GM18870 (cell line): ENCODE results near the gene LRRC8C.

Experiments
- ATAC-seq: cut with Tn5 transposase; IDR thresholded peaks from one replicate; pipeline ENCODE4 v1.9.1; 2021; ENCODE audit warnings: moderate library complexity; ENCODE audit not compliant: unreplicated experiment

Gene LRRC8C

DNA sequence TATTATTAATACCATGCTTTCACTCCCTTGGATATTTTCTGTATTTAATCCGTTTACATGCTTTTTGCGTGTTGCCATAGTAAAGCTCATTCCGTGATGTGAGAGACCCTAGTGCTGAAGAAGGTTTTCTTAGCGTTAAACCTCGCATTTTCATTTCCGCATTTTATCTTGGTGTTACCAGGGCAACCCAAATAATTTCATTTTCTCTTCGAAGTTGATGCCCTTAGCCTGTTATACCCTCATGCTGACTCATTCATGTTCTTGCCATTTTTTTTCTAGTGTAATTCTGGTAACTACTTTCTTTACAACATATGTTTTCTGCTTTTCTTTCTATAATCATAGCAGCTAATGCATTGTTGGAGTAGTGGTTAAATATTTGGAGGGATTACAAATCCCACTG, 37.2 kb downstream of the LRRC8C start:
- ATAC-seq = peak; percentile 98

DNA sequence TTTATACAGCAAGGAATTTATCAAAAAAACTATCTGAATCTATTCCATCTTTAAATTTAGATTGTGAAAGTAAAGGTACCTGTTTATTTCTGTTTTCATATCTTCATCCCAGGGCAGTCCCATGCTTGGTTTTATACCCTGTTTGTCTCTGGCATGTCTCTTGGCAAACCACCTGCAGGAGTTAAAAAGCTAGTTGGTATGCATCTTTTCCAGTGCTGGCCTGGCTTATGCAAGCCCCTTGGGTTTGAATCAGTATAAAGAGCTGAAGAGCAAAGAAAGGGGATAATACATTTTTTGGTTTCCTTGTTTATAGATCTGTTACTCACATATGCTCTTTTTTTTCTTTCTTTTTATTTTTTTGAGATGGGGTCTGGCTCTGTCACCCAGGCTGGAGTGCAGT, 37.8 kb downstream of the LRRC8C start:
- no peak for ATAC-seq

- no peak for ATAC-seq
These were observed 39.0 kb downstream of the LRRC8C start for GRCh38 chr1:89671775-89672488.

DNA sequence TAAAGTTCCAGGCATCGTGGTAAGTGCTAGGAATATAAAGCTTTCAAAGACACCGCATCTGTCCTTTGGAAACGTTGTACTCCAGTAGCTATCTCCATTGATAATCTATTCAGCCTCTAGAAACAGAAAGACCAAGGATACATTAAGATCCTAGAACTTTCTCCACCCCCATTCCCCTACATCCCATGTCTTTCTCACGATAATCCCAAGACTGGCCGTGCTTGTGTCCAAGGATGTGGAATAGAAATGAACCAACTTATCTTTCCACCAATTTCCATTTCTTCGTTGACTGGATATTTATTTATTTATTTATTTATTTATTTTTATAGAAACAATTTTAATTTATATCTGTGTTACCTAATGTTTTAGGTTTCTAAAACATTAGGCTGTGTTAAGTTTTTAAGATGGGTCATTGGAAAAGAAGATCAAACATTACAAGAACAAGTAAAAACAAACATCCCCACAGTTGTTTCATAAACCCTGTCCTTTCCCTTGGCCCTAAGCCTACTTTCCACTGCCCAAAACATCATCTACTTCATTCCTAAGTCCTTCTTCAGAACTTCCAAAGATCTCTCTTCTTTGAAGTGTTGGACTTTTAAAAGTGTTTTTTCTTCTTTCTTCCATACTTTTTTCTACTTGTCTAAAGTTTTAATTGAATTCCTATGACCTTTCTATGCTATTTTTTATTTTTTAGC, 39.7 kb downstream of the LRRC8C start:
- no peak for ATAC-seq

DNA sequence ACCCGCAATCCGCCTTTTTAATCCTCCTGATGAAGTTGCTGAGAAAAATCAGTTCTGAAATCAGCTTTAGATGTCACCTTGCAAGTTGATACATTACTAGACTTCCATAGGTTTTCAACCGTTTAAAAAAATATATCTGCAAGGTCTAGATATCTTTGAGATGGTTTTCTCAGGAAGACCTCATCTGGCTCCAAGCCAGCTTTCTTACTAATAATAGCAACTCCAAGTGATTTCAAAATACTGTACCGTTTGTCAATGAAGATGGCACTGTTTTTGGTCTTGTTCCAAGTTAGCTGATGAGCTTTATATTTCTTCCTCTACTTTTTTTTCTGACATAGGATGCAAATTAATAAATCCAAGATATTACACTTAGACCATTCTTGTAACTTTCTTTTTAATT, 40.3 kb downstream of the LRRC8C start:
- no peak for ATAC-seq

DNA sequence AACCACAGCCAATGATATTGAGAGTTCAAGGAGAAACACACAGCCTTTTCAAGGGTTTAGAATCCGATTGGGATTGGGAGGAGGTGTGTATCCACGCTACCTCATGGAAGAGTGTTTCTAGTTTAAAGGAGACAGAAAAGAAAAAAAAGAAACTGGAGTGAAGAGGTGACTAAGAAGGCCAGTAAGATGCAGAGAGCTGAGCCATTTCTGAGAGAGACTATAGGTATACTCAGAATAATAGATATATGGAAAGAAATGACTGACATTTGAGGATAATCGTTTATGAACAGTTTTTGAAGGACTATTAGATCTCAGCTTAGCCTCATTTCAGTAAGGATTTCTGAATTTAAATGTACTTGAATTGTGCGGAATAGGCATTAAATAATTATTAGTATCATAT, 42.8 kb downstream of the LRRC8C start:
- no peak for ATAC-seq

GRCh38 chr1:89681045-89681729, 48.3 kb downstream of the LRRC8C start:
- no peak for ATAC-seq

DNA sequence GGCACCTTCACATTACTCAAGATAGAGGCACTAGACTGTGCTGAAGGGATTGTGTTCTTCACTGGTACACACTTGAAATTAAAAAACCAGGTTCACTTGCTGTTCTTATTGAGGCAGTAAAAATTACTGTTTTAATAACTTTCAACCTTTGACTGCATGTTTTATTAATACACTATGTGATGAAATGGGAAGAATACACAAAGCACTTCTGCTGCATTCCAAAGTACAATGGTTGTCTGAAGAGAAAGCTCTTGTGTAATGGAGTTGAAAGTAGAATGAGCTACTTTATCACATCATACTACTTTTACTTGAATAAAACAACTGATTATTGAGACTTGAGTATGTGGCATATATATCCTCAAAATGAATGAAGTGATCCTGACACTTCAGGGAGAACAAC, 49.7 kb downstream of the LRRC8C start:
- no peak for ATAC-seq

GRCh38 chr1:89685461-89685860, 52.5 kb downstream of the LRRC8C start:
- no peak for ATAC-seq

DNA sequence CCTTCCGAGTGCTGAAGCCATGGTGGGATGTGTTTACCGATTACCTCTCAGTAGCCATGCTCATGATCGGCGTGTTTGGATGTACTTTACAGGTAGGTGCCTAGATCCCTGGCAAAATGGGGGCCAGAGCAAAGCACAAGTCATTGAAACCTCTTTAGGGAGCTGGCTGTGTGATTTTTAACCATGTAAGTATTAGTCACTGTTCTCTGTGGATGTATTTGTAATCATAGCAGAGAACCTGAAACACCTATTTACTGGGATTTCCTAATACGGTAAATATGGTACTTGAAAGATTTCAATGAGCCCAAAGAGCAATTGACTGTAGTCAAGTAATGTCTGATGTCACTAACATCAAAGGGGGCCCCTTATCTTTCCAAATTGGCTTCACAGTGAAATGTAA, 53.6 kb downstream of the LRRC8C start:
- ATAC-seq = no peak

DNA sequence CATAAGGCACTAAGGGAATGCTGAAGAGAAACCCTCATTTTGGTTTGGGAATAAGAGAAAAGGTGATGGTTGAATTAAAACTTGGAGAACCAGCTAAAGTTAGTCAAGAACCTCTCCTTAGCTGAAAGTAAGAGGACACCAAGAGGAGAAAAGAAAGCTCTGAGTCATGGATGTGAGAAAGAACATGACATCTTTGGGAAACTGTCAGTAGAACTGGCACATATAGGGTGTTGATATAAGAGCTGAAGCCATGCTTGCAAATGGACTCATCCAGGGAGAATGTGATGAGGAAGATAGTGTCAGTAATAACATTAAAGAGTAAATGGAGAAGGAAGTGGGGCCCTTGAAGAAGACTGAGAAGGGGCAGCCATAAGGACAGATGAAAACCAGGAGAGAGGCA, 54.3 kb downstream of the LRRC8C start:
- ATAC-seq = no peak

GRCh38 chr1:89688607-89689006, 55.7 kb downstream of the LRRC8C start:
- no peak for ATAC-seq

GRCh38 chr1:89689234-89689633, 56.3 kb downstream of the LRRC8C start:
- ATAC-seq = no peak

GRCh38 chr1:89690595-89690994, 57.7 kb downstream of the LRRC8C start:
- no peak for ATAC-seq

GRCh38 chr1:89692601-89693521, 59.9 kb downstream of the LRRC8C start:
- peak; percentile 75 for ATAC-seq

DNA sequence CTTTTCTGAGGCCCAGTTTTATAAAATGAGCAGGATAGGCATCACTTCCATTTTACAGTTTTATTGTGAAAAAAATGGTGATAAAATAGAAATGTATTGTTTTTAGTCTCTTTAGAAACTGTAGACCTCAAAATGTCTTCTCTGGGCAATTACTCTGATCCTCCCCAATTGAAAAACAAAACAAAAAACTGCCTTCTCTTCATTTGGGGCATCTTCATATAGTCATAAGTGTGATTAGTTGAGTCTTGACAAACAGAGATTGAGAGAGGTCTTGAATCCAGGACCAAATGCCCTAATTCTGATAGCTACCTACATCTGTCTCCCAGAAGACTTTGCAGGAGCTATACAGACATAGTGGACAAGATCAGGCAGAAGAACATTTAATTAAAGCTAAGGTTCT, 62.9 kb downstream of the LRRC8C start:
- ATAC-seq = no peak

DNA sequence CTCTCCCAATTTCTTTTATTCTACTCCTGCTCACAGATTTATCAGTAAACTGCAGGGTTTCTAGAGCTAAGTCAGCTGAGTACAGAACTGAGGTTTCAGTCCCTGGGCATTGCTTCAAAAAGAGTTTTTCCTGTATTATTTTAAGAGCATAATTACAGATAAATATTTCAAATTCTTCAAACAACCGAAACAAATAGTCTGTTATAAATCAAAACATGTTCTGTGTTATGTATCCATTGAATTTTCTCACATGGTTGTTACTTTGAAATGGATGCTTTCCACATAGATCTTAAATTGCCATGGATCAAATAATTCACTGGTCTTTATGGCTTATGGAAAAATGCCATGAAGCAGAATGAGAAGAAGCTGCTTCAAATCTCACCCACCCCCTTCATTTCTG, 64.5 kb downstream of the LRRC8C start:
- no peak for ATAC-seq

- ATAC-seq = no peak
These were observed 65.2 kb downstream of the LRRC8C start for GRCh38 chr1:89698020-89698560.

DNA sequence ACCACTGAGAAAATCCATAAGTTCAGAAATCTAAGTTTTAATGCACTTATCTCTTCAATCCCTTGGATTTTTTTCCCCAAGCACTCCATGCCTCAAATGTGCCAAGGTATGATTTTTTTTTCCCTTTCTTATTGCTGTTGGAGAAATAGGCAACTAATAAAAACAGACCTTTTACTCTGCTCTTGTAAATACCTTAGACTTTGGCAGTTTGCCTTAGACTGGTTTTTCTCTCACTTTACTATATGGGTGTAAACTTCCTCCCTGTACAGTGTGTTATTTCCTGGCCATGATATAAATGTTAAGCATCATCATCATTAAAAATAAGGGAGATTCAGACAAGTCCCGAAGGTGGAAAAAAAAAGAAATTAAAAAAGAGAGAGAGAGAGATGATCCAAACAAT, 65.7 kb downstream of the LRRC8C start:
- ATAC-seq = no peak

- ATAC-seq = no peak
These were observed 66.6 kb downstream of the LRRC8C start for GRCh38 chr1:89699451-89699986.
